ENCODE results near the gene GLRX. TPM values are rescaled to one million over a fixed set of nuclear protein-coding genes. Genes with fewer than 3 reads are reported as not detected.

Gene GLRX
- polyA plus RNA-seq, 1 donor (not counting 4 experiments of a cell fraction or from before 2014, with no cell fraction given): 15.6 TPM

- TF ChIP-seq, protein P1, sequence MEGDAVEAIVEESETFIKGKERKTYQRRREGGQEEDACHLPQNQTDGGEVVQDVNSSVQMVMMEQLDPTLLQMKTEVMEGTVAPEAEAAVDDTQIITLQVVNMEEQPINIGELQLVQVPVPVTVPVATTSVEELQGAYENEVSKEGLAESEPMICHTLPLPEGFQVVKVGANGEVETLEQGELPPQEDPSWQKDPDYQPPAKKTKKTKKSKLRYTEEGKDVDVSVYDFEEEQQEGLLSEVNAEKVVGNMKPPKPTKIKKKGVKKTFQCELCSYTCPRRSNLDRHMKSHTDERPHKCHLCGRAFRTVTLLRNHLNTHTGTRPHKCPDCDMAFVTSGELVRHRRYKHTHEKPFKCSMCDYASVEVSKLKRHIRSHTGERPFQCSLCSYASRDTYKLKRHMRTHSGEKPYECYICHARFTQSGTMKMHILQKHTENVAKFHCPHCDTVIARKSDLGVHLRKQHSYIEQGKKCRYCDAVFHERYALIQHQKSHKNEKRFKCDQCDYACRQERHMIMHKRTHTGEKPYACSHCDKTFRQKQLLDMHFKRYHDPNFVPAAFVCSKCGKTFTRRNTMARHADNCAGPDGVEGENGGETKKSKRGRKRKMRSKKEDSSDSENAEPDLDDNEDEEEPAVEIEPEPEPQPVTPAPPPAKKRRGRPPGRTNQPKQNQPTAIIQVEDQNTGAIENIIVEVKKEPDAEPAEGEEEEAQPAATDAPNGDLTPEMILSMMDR (optimal IDR thresholded peaks at IDR 0.05 in 1 of 3, IDR thresholded peaks at IDR 0.05 in 1 of 3, conservative IDR thresholded peaks at IDR 0.05 in 1 of 3; ENCODE audit: extremely low read depth in 1 of 3, insufficient read depth in 2 of 3, low read length in 3 of 3): no peak
- TF ChIP-seq EZH2 (IDR thresholded peaks at IDR 0.05; ENCODE audit: low read length): no peak
- no peak overlapping the region for H3K4me2 ChIP-seq (ENCODE audit: control insufficient read depth, extremely low read depth, insufficient read depth, low read depth, low read length)
- dilution Hi-C loops (cut with MboI; ENCODE audit: extremely low pct_ligation_motif_present, low sequenced_read_pairs): no loop called here
Observed at GRCh38 chr5:95786821-95787418, 35.6 kb downstream of the GLRX start.

DNA sequence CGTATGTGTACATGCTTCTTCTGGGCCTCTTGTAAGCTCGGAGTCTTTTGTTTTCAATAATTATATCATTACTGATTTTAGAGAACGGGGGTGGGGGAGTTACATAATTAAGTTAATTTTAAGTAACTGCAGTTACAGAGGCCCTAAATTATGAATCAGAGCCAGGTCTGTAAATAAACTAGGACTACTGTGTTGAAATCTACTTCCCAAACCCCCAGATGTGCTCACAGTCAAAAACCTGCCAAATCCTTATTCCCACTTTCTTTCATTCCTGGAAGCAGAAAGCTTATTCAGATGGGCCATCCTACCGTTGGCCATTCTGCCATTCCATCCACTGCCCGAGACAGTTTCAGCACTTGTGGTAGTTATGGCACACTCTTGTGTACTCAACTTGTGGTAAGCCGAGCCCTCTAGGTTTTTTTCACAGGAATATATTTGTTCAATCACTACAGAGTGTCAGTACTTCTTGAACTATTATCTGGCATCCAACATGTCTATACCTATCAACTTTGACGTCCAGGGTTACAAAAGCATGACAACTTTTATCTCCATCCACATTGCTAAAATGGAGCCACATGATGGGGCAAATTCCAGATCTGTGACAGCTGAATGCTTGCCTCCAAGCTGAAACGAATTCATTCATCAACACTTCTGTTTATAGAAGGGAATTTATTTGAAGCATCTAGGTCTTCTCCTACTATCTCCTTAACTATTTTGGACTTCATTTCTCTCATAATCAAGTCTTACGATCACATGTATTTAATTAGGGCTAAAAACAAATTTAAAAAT, 37.8 kb downstream of the GLRX start:
- no peak overlapping the region for H3K4me3 ChIP-seq (ENCODE audit: control insufficient read depth in 2 of 3, extremely low read depth in 1 of 3, insufficient read depth in 2 of 3, low read depth in 1 of 3, low read length in 3 of 3)
- no peaks in the 10 kb centered on the region for H3K27me3 ChIP-seq (ENCODE audit: control insufficient read depth, extremely low read depth, insufficient read depth, low read length)
- H3K79me2 ChIP-seq (ENCODE audit: control insufficient read depth, insufficient read depth, low read length): no peaks in the 10 kb centered on the region
- TF ChIP-seq, protein P1 (optimal IDR thresholded peaks at IDR 0.05 in 1 of 3, IDR thresholded peaks at IDR 0.05 in 1 of 3, conservative IDR thresholded peaks at IDR 0.05 in 1 of 3; ENCODE audit: extremely low read depth in 1 of 3, insufficient read depth in 2 of 3, low read length in 3 of 3): no peak
- no peak for TF ChIP-seq EZH2 (IDR thresholded peaks at IDR 0.05; ENCODE audit: low read length)
- FAIRE-seq (no peak), DNase-seq (ENCODE audit: low read depth, low spot score) (no peak)
- no peak overlapping the region for H3K27ac ChIP-seq (ENCODE audit: control insufficient read depth, insufficient read depth, low read length)
- no peak overlapping the region for H2AFZ ChIP-seq (ENCODE audit: control insufficient read depth, low read length)
- H3K36me3 ChIP-seq (ENCODE audit: control insufficient read depth in 2 of 2, extremely low read depth in 1 of 2, insufficient read depth in 2 of 2, low read length in 2 of 2): no peaks in the 10 kb centered on the region
- no peaks in the 10 kb centered on the region for H3K9me3 ChIP-seq (ENCODE audit: control insufficient read depth, low read depth, low read length)
- H3K4me2 ChIP-seq (ENCODE audit: control insufficient read depth, extremely low read depth, insufficient read depth, low read depth, low read length): no peak overlapping the region
- H3K4me1 ChIP-seq (ENCODE audit: control insufficient read depth, extremely low read depth, insufficient read depth, low read length): no peaks in the 10 kb centered on the region
- no peaks in the 10 kb centered on the region for H3K9me1 ChIP-seq (ENCODE audit: control insufficient read depth, extremely low read depth, insufficient read depth, low read length)
- no peaks in the 10 kb centered on the region for H4K20me1 ChIP-seq (ENCODE audit: control insufficient read depth, extremely low read depth, insufficient read depth, low read length)
- dilution Hi-C loops (cut with MboI; ENCODE audit: extremely low pct_ligation_motif_present, low sequenced_read_pairs): no loop called here
- no peak overlapping the region for H3K9ac ChIP-seq (ENCODE audit: control insufficient read depth, extremely low read depth, insufficient read depth, low read length)

More at GRCh38 chr5:95786821-95787418, 35.6 kb downstream of the GLRX start:
- no peak overlapping the region for H3K27ac ChIP-seq (ENCODE audit: control insufficient read depth, insufficient read depth, low read length)
- no peaks in the 10 kb centered on the region for H3K9me3 ChIP-seq (ENCODE audit: control insufficient read depth, low read depth, low read length)
- H3K9ac ChIP-seq (ENCODE audit: control insufficient read depth, extremely low read depth, insufficient read depth, low read length): no peak overlapping the region
- H2AFZ ChIP-seq (ENCODE audit: control insufficient read depth, low read length): no peak overlapping the region
- H3K4me1 ChIP-seq (ENCODE audit: control insufficient read depth, extremely low read depth, insufficient read depth, low read length): no peaks in the 10 kb centered on the region
- H3K4me3 ChIP-seq (ENCODE audit: control insufficient read depth in 2 of 3, extremely low read depth in 1 of 3, insufficient read depth in 2 of 3, low read depth in 1 of 3, low read length in 3 of 3): no peak overlapping the region
- H3K36me3 ChIP-seq (ENCODE audit: control insufficient read depth in 2 of 2, extremely low read depth in 1 of 2, insufficient read depth in 2 of 2, low read length in 2 of 2): no peaks in the 10 kb centered on the region
- FAIRE-seq (no peak), DNase-seq (ENCODE audit: low read depth, low spot score) (no peak)
- no peaks in the 10 kb centered on the region for H3K27me3 ChIP-seq (ENCODE audit: control insufficient read depth, extremely low read depth, insufficient read depth, low read length)
- no peaks in the 10 kb centered on the region for H3K79me2 ChIP-seq (ENCODE audit: control insufficient read depth, insufficient read depth, low read length)
- no peaks in the 10 kb centered on the region for H3K9me1 ChIP-seq (ENCODE audit: control insufficient read depth, extremely low read depth, insufficient read depth, low read length)
- no peaks in the 10 kb centered on the region for H4K20me1 ChIP-seq (ENCODE audit: control insufficient read depth, extremely low read depth, insufficient read depth, low read length)
